GM18907 (cell line): Measurements from ENCODE around the gene CAMK1D.
A peak's percentile ranks its signal among the peaks of the same experiment; 100 is the strongest.
"Not testable (repeated sequence)": the region's sequence is repeated elsewhere in the genome, so short reads cannot be mapped to it uniquely, and the experiment has no call there.

Experiments used
- ATAC-seq: cut with Tn5 transposase; IDR thresholded peaks from one replicate; pipeline ENCODE4 v1.9.1; 2021; ENCODE audit warnings: mild to moderate bottlenecking, moderate library complexity; ENCODE audit not compliant: unreplicated experiment

Gene CAMK1D

GRCh38 chr10:12423896-12424295 lies 74.5 kb downstream of the CAMK1D start:
- ATAC-seq, result no peak

DNA sequence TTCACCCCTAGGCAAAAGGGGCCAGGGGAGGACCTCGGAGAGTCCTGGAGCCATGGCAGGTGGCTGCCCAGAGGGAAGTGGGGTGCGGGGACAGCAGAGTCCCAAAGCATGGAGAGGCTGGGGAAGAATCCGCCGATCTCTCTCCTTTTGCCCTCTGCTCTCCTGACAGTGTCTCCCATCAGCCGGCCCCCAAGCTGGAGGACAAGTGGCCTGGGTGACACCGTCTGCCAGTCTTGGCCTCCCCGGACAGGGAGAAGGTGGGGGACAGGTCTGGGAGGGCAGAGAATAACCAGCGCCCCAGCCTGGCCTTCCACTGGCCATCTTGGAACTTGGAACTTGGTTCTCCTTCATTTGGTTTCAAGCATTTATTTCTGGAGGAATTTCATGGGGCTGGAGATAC lies 77.9 kb downstream of the CAMK1D start:
- ATAC-seq, result no peak

- ATAC-seq, result no peak
Observed at GRCh38 chr10:12428447-12429135, 79.2 kb downstream of the CAMK1D start.

DNA sequence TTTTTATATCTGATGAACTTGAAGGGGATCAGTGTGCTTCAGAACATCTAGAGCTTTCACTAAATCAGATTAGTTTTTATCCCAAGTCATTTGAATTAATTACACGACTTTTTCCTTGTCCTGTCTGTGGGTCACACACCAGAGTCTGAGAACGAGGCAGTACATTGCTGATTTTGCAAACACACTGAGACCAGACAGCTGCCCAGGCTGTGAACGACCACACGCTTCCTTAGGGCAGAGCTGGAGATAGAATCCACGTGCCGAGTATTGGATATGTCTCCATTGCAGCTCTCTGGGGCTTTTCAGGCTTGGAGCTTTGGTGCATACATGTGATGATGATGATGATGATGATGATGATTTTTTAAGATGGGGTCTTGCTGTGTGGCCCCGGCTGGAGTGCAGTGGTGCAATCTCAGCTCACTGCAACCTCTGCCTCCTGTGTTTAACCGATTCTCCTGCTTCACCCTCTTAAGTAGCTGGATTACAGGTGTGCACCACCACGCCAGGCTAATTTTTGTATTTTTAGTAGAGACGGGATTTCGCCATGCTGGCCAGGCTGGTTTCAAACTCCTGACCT lies 81.1 kb downstream of the CAMK1D start:
- no peak for ATAC-seq

DNA sequence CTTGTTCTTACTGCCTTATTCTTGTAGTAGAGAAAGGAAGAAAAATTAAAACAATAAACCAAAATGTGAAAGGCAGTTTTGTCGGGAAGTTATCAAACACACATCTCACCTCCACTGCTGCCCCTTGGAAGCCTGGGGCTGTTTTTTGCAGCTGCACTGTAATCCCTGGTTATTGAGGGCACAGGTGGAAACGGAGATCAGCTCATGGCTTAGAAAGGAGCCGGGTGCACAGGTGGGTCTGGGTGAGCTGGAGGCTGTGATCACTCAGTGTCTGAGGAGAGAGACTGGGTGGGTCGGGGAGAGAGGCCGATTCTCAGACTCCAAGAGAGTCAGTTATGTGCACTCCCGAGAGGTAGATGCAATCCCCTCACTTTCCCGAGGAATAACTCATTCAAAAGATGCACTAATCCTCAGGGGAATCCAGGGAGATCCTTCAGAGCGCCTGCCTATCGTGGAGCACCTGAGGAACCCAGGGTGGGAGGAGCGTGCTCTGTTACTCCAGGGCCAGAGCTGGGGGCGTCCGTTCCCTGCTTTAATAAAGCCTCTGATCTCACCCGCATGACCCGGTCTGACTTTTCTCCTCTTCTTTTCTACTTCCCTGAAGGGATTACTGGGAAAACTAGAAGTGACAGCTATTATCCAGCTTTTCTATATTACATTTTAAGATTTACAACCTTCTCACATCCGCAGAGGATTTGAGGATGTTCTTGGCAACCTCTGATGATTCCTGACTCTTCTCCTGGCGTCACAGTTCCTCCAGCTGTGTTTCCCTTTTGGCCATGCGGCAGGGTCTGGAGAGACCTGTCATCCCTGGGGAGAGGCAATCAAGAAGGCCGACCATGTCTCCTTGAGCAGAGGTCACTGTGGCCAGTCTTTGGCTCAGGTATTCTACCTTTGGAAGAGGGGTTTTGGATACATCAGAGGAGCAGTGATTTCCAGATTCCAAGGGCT lies 82.1 kb downstream of the CAMK1D start:
- ATAC-seq, result no peak

DNA sequence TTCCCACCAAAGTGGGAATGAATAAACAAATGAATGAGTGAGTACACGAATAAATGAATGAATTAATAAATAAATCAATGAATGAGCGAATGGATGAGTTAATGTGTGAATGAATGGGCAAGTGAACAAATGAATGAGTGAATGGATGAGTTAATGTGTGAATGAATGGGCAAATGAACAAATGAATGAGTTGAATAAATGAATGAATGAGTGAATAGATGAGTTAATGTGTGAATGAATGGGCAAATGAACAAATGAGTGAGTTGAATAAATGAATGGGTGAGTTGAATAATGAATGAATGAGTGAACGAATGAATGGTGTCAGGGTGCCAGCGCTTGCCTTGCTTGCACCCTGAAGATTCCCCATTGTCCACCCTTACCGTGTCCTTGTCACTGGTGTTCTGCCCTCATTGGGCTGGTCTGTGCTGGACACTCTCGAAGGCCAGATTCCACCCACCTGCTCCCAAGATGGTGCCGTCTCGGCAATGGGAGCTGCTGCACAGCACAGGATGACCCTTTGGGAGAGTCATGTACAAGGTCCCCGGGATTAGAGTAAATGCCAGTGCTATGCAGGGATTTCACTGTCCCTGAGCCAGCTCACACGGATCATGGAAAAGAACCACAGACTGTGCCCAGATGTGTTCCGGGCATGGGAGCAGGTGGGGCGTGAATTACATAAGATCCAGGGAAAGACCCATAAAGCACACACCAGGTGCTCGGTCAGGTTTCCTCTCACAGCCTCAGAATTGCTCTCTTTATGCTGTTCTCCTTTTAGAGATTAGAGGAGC lies 83.2 kb downstream of the CAMK1D start:
- no peak for ATAC-seq

- no peak for ATAC-seq
Observed at GRCh38 chr10:12434277-12434676, 84.9 kb downstream of the CAMK1D start.

GRCh38 chr10:12434677-12435076 lies 85.3 kb downstream of the CAMK1D start:
- ATAC-seq, result not testable (repeated sequence)

DNA sequence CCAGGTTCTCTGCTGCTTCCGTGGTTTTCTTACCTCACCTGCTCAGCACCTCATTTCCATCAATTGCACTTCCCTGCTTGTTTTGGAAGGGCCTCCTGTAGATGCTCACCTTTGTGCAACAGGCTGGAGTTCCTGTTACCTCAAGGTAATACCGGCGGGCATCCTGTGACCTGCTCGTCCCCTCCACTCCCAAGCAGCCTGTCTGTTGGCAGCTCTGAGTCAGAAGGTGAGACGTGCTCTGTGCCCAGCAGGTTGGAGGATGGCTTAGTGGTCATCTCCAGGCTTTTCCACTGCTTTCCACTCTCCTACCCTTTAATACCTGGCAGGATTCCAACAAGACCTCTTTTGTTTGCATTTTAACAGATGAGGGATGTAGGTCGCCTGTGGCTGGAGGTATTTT lies 86.0 kb downstream of the CAMK1D start:
- ATAC-seq, result no peak

GRCh38 chr10:12438919-12439692 lies 89.8 kb downstream of the CAMK1D start:
- no peak for ATAC-seq

DNA sequence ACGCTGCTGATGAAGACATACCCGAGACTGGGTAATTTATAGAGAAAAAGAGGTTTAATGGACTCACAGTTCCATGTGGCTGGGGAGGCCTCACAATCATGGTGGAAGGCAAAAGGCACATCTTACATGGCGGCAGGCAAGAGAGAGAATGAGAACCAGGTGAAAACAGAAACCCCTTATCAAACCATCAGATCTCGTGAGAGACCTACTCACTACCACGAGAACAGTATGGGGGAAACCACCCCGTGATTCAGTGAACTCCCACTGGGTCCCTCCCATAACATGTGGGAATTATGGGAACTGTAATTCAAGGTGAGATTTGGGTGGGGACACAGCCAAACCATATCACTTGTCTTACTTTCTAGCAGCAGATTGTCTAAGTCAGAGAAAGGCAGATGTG lies 90.4 kb downstream of the CAMK1D start:
- ATAC-seq, result not testable (repeated sequence)

DNA sequence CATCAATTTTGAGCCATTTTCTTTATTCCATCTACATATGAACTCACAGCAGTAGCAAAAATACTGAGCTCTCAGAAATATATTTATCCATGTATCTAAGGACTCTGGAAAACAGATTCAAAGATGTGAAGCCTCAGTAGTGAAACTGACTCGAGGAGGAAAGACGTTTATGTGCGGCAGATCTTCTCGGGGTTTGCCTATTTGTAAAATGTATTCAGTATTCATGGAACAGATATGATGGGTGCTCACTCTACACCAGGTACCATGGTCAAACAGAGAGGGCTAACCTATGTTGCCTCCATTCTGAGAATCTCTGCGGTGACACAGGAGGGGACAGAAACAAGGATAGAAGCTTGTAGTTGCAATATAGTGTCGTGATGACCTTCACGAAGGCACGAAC lies 93.7 kb downstream of the CAMK1D start:
- no peak for ATAC-seq

DNA sequence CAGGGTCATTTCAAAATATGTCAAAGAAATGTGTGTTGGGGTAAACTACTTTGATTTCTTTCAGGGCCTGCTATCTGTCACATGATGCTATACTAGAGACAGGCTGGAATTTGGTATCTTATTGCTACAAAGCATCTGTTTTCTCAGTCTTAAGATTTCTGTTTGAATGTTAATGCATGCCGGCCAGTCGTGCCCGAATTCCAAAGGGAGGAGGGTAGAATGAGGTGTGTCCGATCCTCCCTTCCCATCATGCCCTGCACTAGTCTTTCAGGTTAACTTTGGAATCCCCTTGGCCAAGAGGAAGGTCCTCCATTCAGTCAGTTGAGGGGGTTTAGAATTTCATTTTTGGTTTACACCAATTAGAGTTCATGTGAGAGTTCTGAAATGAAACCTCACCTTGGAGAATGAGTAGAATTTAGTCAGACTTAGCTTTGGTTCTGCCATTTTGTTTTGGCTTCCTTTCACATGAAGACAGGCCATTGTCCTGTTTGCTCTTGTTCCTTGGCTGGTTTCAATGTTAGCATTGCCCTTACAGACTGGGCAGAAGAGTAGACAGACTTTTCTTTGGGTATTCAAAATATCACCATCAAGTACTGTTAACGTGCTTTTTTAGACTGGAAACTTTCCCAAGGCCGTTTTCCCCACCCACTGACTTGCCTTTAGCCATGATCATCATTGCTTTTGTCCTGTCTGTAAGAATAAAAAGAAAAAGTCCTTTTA lies 95.8 kb downstream of the CAMK1D start:
- ATAC-seq, result no peak

GRCh38 chr10:12445701-12446334 lies 96.5 kb downstream of the CAMK1D start:
- no peak for ATAC-seq

- no peak for ATAC-seq
Observed at GRCh38 chr10:12448340-12448728, 99.0 kb downstream of the CAMK1D start.

DNA sequence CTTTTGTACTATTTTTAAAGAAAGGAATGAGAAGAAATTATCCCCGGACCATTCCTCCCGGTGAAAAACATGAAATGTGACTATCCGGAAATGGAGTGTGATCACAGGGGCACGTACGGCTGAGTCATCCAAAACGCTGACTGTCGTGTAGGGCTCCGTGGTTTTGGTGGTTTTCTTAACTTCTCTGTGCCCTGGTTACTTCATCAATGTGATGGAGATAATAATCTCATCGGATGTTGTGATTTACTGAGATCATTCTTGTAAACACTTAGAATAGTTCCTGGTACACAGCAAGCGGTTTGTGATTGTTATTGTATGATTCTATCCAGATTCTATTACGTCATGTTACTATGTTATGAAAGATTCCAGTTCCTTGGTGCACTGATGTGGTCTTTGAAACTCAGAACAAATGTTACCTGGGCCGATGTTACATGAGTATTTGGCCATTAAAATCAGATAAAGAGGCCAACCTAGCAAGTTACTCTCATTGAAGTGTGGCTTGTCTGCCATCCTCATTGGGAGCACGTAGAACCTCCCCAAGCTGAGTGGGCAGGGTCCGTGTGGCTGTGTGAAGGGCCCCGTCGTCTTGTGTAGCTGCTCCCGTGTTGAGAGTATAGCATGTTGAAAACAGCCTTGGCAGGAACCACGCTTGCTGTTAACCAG lies 99.5 kb downstream of the CAMK1D start:
- peak; percentile 86 for ATAC-seq

GRCh38 chr10:12455318-12455717 lies 106.0 kb downstream of the CAMK1D start:
- ATAC-seq, result no peak

DNA sequence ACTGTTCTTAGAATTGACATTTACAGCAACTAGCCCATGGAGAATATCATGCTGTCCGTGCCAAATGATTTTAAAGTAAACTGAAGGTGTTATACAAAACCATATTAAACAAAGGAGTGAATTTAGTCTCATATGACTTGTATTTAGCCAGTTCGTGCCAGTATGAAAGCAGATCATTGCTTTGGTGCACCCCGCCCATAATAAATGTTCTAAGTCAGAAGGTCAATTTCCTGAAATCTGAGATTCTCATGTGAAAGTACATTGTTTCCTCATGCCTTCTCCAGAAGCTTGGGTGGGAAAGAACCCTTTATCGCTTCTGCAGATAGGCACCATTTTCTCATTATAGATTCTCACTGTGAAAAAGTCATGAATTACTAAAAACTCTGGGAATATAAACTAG lies 106.4 kb downstream of the CAMK1D start:
- ATAC-seq, result no peak

DNA sequence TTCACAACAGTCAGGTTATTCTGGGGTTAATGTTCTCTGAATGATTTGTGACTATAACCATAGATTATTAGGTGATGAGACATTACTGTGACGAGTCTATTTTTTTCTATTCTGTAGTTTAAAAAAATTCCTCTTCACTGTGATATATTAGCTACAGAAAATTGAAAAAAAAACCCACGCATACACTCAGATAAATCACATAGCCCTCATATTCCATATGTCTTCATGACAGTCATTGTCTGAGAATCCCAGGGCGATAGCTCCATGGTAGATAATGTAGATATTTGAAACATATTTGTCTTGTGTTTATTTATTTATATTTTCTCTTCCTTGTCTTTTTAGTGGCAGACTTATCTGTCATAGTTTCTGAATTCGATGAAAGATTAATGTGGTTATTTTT lies 110.0 kb downstream of the CAMK1D start:
- no peak for ATAC-seq
